NK-92 (cell line): ENCODE results near the gene RTN4.
"Not testable (repeated sequence)": the region's sequence is repeated elsewhere in the genome, so short reads cannot be mapped to it uniquely, and the experiment has no call there.

ENCODE experiments used
- DNase-seq: peaks from one replicate; lab custom pipeline; 2025; ENCODE audit not compliant: unreplicated experiment; lab: John Stamatoyannopoulos, UW

The RTN4 gene

GRCh38 chr2:55076019-55076418 is 25.8 kb upstream of the RTN4 start:
- DNase-seq = not testable (repeated sequence)

- no peak for DNase-seq
Measured at GRCh38 chr2:55073000-55073983, 23.0 kb upstream of the RTN4 start.

- DNase-seq = no peak
Measured at GRCh38 chr2:55063713-55064323, 13.6 kb upstream of the RTN4 start.

GRCh38 chr2:55063226-55063625 is 13.0 kb upstream of the RTN4 start:
- DNase-seq = no peak

GRCh38 chr2:55062754-55063153 is 12.5 kb upstream of the RTN4 start:
- DNase-seq = no peak

GRCh38 chr2:55061523-55062344 is 11.5 kb upstream of the RTN4 start:
- no peak for DNase-seq

- DNase-seq = no peak
Measured at GRCh38 chr2:55059793-55060192, 9.5 kb upstream of the RTN4 start.

GRCh38 chr2:55057474-55057873 is 7.2 kb upstream of the RTN4 start:
- DNase-seq = no peak

- DNase-seq = no peak
Measured at GRCh38 chr2:55056024-55056521, 5.8 kb upstream of the RTN4 start.

- no peak for DNase-seq
Measured at GRCh38 chr2:55054106-55054875, 4.0 kb upstream of the RTN4 start.

- not testable (repeated sequence) for DNase-seq
Measured at GRCh38 chr2:55053225-55053624, 3.0 kb upstream of the RTN4 start.

GRCh38 chr2:55052129-55053061 is 2.1 kb upstream of the RTN4 start:
- DNase-seq = no peak

- no peak for DNase-seq
Measured at GRCh38 chr2:55051026-55051866, 995 bp upstream of the RTN4 start.

GRCh38 chr2:55049821-55050099 is 491 bp downstream of the RTN4 start:
- DNase-seq = no peak

GRCh38 chr2:55049043-55049820 is 1.0 kb downstream of the RTN4 start:
- DNase-seq = no peak

- no peak for DNase-seq
Measured at GRCh38 chr2:55048508-55049042, 1.7 kb downstream of the RTN4 start.

- no peak for DNase-seq
Measured at GRCh38 chr2:55047677-55048299, 2.5 kb downstream of the RTN4 start.
